Measurements from ENCODE around the gene CPED1. TPM values are rescaled to one million over a fixed set of nuclear protein-coding genes. Genes with fewer than 3 reads are reported as not detected.

Gene CPED1
- total and polyA plus RNA-seq, 2 experiments from 2014 or later = 0.17 to 0.47 TPM

DNA sequence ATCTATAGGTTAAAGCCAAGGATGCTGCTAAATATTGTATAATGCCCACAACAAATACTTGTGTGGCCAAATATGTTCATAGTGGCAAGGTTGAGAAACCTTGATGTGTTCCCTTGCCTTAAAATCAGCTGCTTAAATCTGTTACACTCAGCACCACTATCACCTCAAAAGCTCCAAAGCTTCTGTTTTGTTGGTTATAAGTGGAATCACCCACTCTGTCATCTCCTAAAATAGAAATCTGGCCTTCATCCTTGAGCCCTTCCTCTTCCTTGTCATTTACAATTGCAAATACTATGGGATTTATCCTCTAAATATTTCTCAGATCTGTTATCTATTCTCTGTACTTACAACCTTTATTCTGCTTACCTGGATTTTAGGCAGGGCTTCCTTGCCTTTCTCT, 61.4 kb downstream of the CPED1 start (continued):
- TF ChIP-seq ZNF331 (CRISPR knock-in tag; IDR thresholded peaks at IDR 0.05; ENCODE audit: low read depth) (no peak), CREB1 (CRISPR knock-in tag; IDR thresholded peaks at IDR 0.05; ENCODE audit: low read depth) (no peak)

DNA sequence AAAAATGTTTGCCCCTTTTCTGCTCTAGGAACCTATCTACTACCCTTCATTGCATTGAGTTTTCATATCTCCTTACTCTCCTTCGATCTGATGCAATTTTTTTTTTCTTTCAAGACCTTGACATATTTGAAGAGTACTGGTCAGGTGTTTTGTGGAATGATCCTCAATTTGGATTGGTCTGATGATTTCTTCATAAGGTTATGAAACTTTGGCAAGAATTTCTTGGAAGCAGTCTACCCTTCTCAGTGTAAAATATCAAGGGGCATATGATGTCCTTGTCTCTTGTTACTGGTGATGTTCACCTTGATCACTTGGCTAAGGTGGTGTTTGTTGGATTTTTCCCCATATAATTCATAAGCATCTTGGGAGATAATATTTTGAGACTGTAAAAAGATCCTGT, 64.7 kb downstream of the CPED1 start:
- Histone ChIP-seq H3K9me2 (ENCODE audit: insufficient read depth) (peaks cover 5% of the 10 kb centered on the region; the same call in 1 of the 2 replicates), H3K4me2 (no peak overlapping the region), H3K27me3 (ENCODE audit: insufficient read depth) (no peaks in the 10 kb centered on the region), H3K27ac (ENCODE audit: low read depth) (no peak overlapping the region), H3K4me1 (ENCODE audit: insufficient read depth) (peaks cover 15% of the 10 kb centered on the region), H3F3A (replicated peaks; ENCODE audit: low read depth) (no peaks in the 10 kb centered on the region), H4K20me1 (replicated peaks; ENCODE audit: insufficient read depth) (no peaks in the 10 kb centered on the region), H3K36me3 (ENCODE audit: insufficient read depth) (no peaks in the 10 kb centered on the region), H2AFZ (no peak overlapping the region), H3K79me2 (replicated peaks; ENCODE audit: insufficient read depth) (no peaks in the 10 kb centered on the region), H3K4me3 (no peak overlapping the region)
- H3K36me3 Mint-ChIP-seq (ENCODE audit: low read depth) = no peaks in the 10 kb centered on the region
- H3K9me3 Mint-ChIP-seq = no peaks in the 10 kb centered on the region
- ATAC-seq (no peak), DNase-seq (ENCODE audit: low spot score) (no peak)
- no peak overlapping the region for H3K4me3 Mint-ChIP-seq
- H3K27me3 Mint-ChIP-seq (ENCODE audit: insufficient read depth, low read depth, poor library complexity) = peaks cover 2% of the 10 kb centered on the region
- H3K27ac Mint-ChIP-seq = no peak overlapping the region; the same call in 1 of the 2 replicates
- peaks cover 17% of the 10 kb centered on the region for H3K4me1 Mint-ChIP-seq
- TF ChIP-seq NANOG (IDR thresholded peaks at IDR 0.05; ENCODE audit: borderline replicate concordance) (no peak), ZNF331 (CRISPR knock-in tag; IDR thresholded peaks at IDR 0.05; ENCODE audit: low read depth) (no peak), EZH2phosphoT487 (IDR thresholded peaks at IDR 0.05; ENCODE audit: unreplicated experiment) (no peak), POLR2AphosphoS5 (IDR thresholded peaks at IDR 0.05; ENCODE audit: low read depth) (no peak), STAT1 (IDR thresholded peaks at IDR 0.05; ENCODE audit: unreplicated experiment) (no peak), CREB1 (CRISPR knock-in tag; IDR thresholded peaks at IDR 0.05; ENCODE audit: low read depth) (no peak), EZH2 (IDR thresholded peaks at IDR 0.05; ENCODE audit: low read depth, unreplicated experiment) (no peak), ZNF114 (CRISPR knock-in tag; IDR thresholded peaks at IDR 0.05) (no peak), JUNB (IDR thresholded peaks at IDR 0.05; ENCODE audit: unreplicated experiment) (no peak)
- TF ChIP-seq, protein P1, sequence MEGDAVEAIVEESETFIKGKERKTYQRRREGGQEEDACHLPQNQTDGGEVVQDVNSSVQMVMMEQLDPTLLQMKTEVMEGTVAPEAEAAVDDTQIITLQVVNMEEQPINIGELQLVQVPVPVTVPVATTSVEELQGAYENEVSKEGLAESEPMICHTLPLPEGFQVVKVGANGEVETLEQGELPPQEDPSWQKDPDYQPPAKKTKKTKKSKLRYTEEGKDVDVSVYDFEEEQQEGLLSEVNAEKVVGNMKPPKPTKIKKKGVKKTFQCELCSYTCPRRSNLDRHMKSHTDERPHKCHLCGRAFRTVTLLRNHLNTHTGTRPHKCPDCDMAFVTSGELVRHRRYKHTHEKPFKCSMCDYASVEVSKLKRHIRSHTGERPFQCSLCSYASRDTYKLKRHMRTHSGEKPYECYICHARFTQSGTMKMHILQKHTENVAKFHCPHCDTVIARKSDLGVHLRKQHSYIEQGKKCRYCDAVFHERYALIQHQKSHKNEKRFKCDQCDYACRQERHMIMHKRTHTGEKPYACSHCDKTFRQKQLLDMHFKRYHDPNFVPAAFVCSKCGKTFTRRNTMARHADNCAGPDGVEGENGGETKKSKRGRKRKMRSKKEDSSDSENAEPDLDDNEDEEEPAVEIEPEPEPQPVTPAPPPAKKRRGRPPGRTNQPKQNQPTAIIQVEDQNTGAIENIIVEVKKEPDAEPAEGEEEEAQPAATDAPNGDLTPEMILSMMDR (conservative IDR thresholded peaks at IDR 0.05; ENCODE audit: low read depth in 2 of 2) = no peak
- TF ChIP-seq, protein P2, sequence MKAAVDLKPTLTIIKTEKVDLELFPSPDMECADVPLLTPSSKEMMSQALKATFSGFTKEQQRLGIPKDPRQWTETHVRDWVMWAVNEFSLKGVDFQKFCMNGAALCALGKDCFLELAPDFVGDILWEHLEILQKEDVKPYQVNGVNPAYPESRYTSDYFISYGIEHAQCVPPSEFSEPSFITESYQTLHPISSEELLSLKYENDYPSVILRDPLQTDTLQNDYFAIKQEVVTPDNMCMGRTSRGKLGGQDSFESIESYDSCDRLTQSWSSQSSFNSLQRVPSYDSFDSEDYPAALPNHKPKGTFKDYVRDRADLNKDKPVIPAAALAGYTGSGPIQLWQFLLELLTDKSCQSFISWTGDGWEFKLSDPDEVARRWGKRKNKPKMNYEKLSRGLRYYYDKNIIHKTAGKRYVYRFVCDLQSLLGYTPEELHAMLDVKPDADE (IDR thresholded peaks at IDR 0.05) = no peak
- TF ChIP-seq, protein P3, sequence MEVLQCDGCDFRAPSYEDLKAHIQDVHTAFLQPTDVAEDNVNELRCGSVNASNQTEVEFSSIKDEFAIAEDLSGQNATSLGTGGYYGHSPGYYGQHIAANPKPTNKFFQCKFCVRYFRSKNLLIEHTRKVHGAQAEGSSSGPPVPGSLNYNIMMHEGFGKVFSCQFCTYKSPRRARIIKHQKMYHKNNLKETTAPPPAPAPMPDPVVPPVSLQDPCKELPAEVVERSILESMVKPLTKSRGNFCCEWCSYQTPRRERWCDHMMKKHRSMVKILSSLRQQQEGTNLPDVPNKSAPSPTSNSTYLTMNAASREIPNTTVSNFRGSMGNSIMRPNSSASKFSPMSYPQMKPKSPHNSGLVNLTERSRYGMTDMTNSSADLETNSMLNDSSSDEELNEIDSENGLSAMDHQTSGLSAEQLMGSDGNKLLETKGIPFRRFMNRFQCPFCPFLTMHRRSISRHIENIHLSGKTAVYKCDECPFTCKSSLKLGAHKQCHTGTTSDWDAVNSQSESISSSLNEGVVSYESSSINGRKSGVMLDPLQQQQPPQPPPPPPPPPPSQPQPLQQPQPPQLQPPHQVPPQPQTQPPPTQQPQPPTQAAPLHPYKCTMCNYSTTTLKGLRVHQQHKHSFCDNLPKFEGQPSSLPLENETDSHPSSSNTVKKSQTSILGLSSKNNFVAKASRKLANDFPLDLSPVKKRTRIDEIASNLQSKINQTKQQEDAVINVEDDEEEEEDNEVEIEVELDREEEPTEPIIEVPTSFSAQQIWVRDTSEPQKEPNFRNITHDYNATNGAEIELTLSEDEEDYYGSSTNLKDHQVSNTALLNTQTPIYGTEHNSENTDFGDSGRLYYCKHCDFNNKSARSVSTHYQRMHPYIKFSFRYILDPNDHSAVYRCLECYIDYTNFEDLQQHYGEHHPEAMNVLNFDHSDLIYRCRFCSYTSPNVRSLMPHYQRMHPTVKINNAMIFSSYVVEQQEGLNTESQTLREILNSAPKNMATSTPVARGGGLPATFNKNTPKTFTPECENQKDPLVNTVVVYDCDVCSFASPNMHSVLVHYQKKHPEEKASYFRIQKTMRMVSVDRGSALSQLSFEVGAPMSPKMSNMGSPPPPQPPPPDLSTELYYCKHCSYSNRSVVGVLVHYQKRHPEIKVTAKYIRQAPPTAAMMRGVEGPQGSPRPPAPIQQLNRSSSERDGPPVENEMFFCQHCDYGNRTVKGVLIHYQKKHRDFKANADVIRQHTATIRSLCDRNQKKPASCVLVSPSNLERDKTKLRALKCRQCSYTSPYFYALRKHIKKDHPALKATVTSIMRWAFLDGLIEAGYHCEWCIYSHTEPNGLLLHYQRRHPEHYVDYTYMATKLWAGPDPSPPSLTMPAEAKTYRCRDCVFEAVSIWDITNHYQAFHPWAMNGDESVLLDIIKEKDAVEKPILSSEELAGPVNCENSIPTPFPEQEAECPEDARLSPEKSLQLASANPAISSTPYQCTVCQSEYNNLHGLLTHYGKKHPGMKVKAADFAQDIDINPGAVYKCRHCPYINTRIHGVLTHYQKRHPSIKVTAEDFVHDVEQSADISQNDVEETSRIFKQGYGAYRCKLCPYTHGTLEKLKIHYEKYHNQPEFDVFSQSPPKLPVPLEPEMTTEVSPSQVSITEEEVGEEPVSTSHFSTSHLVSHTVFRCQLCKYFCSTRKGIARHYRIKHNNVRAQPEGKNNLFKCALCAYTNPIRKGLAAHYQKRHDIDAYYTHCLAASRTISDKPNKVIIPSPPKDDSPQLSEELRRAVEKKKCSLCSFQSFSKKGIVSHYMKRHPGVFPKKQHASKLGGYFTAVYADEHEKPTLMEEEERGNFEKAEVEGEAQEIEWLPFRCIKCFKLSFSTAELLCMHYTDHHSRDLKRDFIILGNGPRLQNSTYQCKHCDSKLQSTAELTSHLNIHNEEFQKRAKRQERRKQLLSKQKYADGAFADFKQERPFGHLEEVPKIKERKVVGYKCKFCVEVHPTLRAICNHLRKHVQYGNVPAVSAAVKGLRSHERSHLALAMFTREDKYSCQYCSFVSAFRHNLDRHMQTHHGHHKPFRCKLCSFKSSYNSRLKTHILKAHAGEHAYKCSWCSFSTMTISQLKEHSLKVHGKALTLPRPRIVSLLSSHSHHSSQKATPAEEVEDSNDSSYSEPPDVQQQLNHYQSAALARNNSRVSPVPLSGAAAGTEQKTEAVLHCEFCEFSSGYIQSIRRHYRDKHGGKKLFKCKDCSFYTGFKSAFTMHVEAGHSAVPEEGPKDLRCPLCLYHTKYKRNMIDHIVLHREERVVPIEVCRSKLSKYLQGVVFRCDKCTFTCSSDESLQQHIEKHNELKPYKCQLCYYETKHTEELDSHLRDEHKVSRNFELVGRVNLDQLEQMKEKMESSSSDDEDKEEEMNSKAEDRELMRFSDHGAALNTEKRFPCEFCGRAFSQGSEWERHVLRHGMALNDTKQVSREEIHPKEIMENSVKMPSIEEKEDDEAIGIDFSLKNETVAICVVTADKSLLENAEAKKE (CRISPR knock-in tag; IDR thresholded peaks at IDR 0.05) = no peak
- TF ChIP-seq, protein P4, sequence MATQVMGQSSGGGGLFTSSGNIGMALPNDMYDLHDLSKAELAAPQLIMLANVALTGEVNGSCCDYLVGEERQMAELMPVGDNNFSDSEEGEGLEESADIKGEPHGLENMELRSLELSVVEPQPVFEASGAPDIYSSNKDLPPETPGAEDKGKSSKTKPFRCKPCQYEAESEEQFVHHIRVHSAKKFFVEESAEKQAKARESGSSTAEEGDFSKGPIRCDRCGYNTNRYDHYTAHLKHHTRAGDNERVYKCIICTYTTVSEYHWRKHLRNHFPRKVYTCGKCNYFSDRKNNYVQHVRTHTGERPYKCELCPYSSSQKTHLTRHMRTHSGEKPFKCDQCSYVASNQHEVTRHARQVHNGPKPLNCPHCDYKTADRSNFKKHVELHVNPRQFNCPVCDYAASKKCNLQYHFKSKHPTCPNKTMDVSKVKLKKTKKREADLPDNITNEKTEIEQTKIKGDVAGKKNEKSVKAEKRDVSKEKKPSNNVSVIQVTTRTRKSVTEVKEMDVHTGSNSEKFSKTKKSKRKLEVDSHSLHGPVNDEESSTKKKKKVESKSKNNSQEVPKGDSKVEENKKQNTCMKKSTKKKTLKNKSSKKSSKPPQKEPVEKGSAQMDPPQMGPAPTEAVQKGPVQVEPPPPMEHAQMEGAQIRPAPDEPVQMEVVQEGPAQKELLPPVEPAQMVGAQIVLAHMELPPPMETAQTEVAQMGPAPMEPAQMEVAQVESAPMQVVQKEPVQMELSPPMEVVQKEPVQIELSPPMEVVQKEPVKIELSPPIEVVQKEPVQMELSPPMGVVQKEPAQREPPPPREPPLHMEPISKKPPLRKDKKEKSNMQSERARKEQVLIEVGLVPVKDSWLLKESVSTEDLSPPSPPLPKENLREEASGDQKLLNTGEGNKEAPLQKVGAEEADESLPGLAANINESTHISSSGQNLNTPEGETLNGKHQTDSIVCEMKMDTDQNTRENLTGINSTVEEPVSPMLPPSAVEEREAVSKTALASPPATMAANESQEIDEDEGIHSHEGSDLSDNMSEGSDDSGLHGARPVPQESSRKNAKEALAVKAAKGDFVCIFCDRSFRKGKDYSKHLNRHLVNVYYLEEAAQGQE (IDR thresholded peaks at IDR 0.05; ENCODE audit: unreplicated experiment) = no peak

All from GM23338 (cell line).